Left colon (tissue), 2 donors: ENCODE results near the gene WDR7. TPM values are rescaled to one million over a fixed set of nuclear protein-coding genes. Genes with fewer than 3 reads are reported as not detected.

Experiments used
- ATAC-seq: fragments of 200-7000 bp; cut with Tn5 transposase; one replicate; pipeline ENCODE4 v1.9.1; 2020; ENCODE audit warnings: mild to moderate bottlenecking, moderate library complexity
- DNase-seq, 2 donors: peaks; one replicate each; pipeline ENCODE4 v3.0.0-alpha.2; 2020
- intact Hi-C, 2 donors: fragments of 100-400 bp; cut with DNase I in 1 of 2; cut with micrococcal nuclease in 1 of 2; formaldehyde crosslinking; loops; one replicate each; pipeline versions ENCODE4 v1.11.2 to v1.14.0; 2022; cut with DNase I, micrococcal nuclease
- total RNA-seq, 2 donors: library from RNA; stranded (reverse); fragmentation: NEBNext Ultra II Directional; extraction: Animal tissue kit (Norgen Biotek cat#: 25700); gene quantifications; one replicate each; pipeline ENCODE4 v1.2.1, GENCODE V29; 2021
- donor health status: DM: no; HTN: no; CAD: no.
- donor health status: DM: yes; HTN: yes; CAD: no.

WDR7 gene
- total RNA-seq, 2 donors from 2014 or later, result 25.0 to 27.1 TPM

DNA sequence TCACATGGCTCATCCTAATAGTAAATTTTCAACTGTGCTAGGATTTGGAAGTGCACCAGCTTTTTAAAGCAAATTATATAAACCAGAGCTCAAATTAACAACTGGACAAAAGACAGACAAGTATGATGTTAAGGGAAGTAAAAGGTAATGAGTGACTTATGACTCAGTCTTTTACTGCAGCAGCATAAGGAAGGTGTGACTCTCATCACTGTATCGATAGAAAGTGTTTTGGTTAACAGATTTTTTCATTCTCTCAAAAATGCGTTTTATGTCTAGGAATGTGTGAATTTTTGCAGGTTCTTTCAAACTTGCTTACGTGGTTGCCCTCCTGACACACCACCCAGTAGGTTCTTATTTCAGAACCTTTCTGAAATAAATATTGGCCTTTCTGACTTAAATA is 251.5 kb downstream of the WDR7 start:
- no peak for DNase-seq
- ATAC-seq, result peak; percentile 99
- intact Hi-C loops, result no loop called here

DNA sequence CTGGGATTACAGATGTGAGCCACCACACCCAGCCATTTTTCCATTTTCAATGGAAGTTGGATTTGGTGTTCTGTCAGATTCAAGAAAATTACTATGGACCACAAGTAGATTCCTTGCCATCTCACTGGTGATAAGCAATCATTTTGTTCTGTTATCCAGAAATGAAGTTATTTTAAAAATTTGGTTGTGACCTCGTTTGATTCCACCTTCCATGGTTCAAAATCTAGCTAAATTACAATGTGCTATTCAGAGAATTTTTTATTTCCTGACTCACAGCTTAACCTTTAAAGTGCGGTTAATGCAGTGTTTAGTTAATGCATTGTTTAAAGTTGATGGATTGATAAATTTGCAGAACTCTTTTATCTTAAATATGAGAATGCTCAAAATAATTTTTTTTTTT is 252.5 kb downstream of the WDR7 start:
- intact Hi-C loops, result no loop called here
- ATAC-seq (no peak), DNase-seq (no peak)

DNA sequence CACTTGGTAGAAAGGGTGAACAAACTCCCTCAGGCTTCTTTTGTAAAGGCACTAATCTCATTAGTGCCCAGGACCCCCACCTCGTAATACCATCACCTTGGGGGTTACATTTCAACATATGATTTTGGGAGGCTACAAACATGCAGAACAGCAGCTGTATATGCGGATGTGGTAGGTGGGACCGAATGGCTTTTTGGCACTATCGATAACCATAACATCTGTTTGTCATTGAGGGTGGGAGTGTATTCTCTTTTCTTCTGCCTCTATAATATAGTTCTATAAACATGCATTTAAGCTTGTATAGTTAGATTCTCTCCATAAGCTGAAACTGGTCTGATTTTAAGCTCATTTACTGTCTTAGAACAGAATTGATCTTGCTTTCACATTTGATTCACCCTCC is 256.6 kb downstream of the WDR7 start:
- ATAC-seq, result no peak
- no peak for DNase-seq
- intact Hi-C loops, result no loop called here

DNA sequence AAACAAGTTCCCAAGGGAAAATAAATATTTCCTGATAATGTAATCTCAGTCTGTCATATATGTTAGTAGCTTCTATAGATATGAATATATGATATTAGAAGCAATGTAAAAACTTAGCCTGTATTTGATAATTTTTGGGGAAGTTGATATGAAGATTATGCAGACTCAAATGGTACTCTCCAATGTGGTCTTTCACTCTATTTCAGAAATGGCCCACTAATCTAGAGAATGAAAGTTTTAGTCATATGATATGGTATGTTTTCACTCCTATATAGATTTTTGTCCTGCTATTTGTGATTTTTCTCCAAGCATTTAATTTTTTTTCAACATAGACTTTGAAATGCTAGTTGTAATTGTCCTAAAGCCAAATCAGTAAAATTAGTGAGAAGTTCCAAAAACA is 259.1 kb downstream of the WDR7 start:
- ATAC-seq (no peak), DNase-seq (no peak)
- intact Hi-C loops, result no loop called here

DNA sequence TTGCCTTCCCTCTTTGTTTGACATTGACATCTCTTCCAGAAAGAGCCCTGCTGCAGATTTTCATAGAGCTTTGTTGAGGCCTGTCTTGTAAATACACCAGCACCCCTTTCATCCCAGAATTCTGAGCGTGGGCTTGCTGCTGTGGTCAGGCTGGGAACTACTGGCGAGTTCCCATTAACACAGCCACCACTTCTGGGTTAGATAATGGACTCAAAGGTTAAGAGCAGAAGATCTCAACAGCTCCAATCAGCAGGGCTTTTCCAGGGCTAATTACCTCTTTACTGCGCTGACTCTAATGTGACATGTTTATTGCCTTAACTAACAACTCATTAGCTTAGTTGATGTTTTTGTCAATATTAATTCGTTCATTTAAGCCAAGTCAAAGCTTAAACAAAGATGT is 259.8 kb downstream of the WDR7 start:
- DNase-seq (no peak), ATAC-seq (peak; percentile 86)
- intact Hi-C loops, result no loop called here

DNA sequence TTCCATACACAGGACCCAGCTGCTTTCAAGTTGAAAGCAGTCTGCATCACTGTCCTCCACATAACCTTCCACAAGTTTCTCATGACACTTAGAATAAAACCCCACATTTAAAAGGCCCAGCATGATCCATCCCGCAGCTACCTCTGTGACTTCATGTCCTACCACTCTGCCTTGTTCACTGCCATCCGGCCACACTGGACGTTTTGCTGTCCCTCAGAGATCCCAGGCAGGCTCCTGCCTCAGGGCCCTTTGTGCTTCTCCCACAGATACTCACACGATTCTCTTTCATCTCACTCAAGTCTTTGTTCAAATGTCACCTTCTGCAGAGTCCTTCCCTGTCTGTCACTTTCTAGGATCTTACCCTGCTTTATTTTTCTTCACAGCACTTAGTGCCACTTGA is 262.8 kb downstream of the WDR7 start:
- ATAC-seq (no peak), DNase-seq (no peak)
- intact Hi-C loops, result no loop called here

DNA sequence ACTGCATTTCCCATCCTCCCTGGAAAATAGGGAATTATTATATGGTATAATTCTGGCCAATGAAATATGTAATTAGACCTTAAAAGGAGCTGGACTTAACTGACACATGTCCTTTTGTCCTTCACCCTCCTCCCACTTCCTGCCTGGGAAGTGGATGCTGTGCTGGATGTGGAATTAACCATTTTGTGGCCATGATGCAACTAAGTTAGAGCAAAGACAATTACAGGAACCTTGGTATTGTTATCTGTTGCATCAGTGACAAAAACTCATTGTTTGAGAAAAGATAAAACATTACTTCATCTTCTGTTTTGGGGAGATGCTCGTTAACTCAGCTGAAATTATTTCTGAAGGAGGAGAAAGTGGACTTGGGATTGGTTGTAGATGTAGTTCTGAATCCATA is 268.0 kb downstream of the WDR7 start:
- ATAC-seq, result peak; percentile 20
- DNase-seq, result no peak
- intact Hi-C loops, result no loop called here

DNA sequence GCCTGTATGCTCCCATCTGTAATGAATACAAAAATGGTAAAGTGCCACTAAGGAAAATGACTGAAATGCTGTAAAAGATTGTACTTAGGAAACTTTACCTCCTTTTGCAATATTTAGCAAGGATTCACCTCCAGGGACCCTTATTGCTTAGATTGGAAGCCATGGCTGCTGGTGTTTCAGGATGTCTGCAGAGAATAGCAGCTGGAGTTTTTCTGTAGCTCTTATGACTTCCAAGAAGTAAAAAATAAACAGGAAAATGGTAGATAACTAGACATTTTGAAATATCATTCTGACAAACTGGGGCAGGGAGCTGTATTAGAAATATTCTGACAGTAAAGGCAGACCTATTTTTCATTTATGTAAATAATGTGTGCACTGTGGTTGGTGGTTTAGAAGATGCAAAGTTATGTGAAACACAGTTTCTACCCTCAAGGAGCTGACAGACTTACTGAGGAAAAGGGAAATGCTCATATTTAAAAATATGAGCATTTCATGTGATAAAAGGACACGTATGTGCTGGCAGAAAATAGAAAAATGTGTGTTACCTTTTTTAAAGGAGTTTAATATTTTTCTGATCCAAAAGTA is 270.8 kb downstream of the WDR7 start:
- intact Hi-C loops, result no loop called here
- ATAC-seq, result no peak
- no peak for DNase-seq

DNA sequence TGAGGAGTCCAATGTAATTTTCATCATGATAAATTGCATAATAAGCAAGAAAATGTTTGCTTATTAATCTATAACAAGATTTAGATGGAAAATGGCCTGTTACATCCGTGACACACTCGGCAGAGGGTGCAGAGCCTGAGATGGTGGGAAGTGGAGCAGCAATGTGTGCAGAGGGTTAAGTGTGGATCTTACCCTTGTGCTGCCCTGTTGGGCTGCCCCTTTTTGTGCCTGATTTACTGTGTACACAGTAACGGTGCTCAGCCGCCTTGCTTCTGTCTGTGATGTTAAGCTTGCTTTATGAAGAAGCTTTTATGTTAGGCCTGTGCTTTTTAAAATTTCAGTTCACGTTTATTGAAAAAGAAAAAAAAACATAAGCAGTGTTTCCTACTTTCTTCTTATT is 275.6 kb downstream of the WDR7 start:
- ATAC-seq (no peak), DNase-seq (no peak)
- intact Hi-C loops, result no loop called here

DNA sequence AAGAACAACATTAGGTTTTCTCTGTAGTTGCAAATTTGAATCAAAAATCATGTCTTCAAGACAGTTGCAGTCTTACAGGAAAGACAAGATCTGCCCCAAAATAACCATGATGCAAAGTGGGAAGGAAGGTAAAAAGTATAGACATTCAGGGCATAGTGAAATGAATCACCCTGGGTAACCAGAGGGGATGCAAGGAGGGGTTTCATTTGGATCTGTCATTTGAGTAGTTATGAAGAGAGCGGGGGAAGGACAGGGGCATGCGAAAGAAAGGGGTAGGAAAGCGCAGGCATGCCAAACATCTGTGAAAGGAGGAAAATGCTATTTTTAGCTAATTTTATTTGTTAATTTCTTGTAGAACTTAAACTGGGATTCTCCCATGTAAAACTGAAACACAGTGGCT is 276.6 kb downstream of the WDR7 start:
- intact Hi-C loops, result no loop called here
- DNase-seq, result no peak
- no peak for ATAC-seq

DNA sequence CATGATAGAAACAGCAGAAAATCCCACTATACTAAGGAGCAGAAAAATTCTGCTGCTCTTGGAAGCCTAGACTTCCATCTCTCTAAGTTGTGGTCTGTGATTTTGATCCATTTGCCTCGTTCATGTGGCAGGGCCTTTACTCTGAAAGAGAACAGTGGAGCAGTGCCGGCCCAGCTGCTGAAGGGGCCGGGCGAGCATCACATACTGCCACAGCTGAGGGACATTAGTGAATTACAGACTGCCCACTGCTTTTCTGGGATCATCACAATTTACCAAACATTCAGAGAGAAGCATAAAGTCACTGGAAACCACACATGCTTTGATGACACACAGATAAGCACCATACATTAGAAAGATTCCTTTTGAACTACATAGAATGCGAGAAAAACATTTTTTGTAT is 278.7 kb downstream of the WDR7 start:
- intact Hi-C loops, result no loop called here
- ATAC-seq, result no peak
- no peak for DNase-seq

DNA sequence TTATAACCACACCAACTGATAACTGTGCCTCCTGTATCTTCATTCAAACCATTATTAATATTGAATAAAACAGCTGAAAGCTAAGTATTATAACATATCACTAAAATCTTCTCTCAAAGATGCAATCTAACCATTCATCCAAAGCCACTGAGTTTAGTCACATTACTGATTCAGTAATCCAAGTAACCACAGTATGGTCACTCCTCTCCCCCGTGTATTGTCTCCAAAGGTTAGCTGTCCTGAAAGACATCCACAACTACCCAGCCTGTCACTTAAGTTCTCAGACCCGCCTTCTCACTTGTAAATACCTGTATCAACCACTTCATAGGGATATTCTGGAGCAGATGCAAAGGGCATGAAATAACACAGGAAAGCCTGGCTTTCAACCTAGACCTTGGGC is 282.3 kb downstream of the WDR7 start:
- DNase-seq (no peak), ATAC-seq (no peak)
- intact Hi-C loops, result no loop called here

DNA sequence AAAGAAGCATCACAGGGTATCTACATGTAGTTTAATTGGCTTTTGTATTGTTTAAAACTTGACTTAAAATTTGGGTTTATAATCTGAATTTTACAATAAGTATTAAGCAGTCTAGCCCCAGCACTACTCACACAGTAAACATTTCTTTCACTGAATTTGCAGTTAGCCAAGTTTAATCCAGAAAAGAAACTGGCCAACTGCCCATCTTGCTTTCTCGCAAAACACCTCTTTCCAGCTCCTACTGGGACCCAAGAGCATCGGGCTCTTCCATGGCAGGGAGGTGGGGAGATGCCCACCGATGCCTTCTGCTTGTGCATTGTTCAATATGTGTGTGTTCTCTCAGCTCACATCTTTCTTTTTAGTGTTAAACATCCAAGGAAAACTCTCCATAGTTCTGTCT is 283.0 kb downstream of the WDR7 start:
- intact Hi-C loops, result no loop called here

DNA sequence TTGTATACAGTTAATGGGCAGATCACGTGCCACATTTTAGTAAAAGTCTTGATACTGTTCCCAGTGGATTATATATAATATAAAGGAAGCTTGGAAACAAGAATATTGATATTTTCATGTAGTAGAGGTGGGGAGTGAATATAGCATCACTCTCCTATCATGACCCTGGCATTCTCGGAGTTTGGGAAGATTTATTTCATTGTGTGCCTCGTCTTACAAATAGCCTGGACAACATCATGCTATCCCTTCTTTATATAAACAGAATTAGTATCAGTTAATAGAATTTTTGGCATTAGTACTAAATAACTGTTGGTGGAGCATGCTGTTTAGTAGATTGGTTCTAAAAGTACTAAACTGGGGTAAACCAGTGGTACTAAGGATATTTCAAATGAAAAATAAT is 283.7 kb downstream of the WDR7 start:
- intact Hi-C loops, result no loop called here
- ATAC-seq (no peak), DNase-seq (no peak)

More for the DNA sequence above, 283.0 kb downstream of the WDR7 start:
- ATAC-seq (no peak), DNase-seq (no peak)

DNA sequence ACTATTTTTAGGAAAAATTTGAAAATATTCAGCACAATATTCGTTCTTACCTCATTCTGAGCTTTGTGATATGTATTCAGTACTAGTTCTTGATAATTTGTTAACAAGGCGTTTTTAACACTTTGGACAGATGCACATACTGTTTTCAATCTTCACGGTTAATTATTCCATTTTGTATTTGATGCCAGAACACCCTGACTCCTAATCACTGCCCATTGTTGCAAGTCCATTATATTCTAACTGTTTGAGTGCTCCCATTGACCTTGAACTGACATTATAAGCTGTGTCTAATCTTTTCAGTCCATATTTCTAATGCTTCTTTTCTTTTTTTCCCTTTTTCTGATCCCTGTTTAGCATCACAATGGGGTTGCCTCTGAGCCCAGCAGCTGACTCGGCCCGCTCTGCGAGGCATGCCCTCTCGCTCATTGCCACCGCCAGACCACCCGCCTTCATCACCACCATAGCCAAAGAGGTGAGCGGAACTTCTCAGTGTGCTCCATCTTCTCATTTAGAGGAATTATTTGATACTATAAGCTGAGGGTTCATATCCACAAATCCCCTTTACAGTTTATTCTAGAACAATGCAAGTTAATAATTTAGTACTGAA is 284.4 kb downstream of the WDR7 start:
- ATAC-seq, result no peak
- no peak for DNase-seq
- intact Hi-C loops, result no loop called here

DNA sequence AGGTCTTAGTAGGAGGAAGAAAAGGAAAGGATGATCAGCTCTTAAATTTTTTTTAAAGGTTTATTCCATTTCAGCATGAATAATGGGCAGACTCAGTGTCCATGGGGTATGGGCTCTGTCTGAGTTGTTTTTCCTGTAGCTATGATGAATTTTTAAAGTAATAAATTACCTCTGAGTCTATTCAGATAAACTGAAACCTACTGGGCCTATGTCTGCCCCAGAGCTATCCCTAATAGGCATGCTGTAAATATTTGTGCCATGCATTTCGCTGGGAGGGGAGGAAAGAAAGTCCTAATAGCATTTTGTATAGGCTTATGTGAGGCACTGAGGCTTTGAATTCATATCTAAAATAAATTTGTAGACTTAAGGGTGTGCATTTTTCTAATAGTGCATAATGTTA is 285.3 kb downstream of the WDR7 start:
- DNase-seq, result no peak
- intact Hi-C loops, result no loop called here
- ATAC-seq, result no peak

DNA sequence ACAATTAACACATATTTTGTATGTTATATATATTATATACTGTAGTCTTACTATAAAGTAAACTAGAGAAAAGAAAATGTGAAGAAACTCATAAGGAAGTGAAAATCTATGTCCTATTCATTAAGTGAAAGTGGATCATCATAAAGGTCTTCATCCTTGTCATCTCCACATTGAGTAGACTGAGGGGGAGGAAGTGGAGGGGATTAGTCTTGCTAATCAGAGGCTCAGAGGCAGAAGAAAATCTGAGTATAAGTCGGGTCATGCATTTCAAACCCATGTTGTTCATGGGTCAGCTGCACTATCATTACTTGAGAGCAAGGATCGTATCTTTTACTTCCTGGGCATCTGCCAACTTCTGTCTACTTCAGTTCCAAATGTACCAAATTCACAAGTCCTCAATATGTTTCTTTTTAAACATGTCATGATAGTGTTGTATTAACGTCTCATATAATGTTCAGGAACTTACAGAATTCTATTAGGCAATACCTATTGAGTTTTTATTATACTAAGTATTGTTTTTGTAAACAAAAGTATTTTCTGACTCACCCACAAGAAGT is 286.8 kb downstream of the WDR7 start:
- ATAC-seq (no peak), DNase-seq (no peak)
- intact Hi-C loops, result no loop called here

DNA sequence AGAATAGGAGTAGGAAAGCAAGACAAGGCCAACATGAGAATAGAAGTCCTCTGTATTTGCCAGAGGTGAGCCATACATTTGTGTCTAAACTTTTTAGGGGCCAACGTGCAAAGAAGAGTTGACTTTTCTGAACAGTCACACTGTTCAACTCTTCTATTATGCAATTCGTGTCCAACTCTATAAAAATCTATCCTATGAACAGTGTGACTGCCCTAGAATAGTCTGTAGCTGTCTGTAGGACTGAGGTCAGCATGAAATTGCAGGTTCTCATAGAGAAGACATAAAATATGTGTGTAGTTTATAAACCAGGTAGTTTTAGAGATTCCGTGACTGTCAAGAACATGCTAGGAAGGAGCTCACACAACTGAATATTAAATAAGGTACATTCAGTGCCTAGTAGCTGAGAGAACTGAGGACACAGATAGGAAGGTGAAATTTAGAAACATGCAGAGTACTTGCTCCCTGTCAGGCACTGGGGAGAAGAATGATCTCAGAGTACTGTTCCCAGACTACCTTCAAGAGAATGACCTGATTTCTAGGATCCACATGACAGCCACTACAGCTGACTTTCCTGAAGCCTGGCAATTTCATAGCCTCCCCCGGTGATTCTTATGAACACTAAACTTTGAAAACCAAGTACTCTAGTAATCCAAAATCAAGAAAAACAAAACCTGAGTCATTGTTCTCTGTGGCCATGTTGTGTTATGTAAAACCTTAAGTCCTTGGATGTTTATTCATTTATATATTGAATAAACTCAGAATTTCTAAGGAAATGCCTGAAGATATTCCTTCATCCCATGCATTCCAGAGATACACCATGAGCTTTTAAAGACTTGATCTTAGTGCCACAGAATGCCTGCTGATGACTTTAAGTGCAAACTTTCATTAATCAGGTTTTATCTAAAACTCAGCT is 294.3 kb downstream of the WDR7 start:
- intact Hi-C loops, result no loop called here
- DNase-seq (no peak), ATAC-seq (no peak)

DNA sequence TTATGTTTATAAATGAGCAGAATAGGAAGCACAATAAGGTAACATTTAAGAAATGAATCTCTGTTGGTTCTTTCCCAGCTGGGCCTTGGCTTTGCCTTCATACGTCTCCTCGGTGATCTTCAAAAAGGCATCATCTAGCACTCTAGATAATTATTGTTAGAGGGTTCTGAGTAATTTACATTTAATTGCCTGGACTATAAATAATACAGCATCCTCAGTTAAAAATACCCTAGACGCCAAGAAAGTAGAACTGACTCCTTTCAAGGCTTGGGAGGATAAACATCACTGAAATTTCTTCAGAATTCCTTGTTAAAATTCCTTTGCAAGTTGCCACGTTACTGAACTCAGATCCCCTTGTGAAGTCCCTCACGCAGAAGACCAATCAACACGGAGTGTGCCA is 296.1 kb downstream of the WDR7 start:
- intact Hi-C loops, result no loop called here
- ATAC-seq (no peak), DNase-seq (no peak)

DNA sequence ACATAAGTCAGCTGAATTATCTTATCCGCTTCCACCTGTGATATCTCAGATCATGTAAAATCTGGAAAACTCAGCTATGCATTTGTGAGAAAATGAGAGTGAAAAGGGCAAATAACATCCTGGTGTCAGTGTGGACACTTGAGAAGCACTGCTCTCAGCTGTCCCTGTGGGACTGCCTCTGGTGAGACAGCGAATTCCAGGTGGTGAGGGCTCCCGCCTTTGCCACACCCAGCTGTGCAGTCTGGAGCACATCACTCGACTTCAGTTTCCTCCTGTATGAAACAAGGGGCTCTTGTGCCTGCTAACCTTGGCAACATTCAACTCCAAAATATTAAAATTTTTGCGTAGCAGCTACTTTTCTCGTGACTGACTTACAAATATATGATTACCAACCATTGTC is 300.9 kb downstream of the WDR7 start:
- ATAC-seq (peak; percentile 44), DNase-seq (peak in 1 of 2 donors; percentile 5)
- intact Hi-C loops, result no loop called here
